NCI-H2171 treated with DMSO at 0.1 percent for 48 hours (cell line): ENCODE data around the gene CD80.

Source experiments
- DNase-seq: peaks from one replicate; lab custom pipeline; 2025; lab: John Stamatoyannopoulos, UW

CD80 gene

DNA sequence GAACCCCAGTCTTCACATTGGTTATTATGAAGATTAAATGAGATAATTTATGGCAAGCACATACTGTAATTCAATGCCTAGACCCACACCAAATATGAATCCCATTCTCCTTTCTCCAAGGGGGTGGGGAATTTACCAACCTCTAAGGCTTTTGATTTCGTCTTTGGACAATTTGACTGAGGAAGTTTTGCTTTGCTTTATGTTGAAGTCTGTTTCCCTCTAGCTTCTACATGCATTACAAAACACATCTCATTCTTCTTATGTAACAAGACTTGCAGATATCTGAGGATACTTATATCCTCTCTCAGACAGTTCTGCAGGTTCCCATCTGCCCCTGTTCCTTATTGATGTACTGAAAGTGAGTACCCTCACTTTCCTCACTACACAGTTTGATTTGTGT lies 12.2 kb downstream of the CD80 start:
- no peak for DNase-seq

DNA sequence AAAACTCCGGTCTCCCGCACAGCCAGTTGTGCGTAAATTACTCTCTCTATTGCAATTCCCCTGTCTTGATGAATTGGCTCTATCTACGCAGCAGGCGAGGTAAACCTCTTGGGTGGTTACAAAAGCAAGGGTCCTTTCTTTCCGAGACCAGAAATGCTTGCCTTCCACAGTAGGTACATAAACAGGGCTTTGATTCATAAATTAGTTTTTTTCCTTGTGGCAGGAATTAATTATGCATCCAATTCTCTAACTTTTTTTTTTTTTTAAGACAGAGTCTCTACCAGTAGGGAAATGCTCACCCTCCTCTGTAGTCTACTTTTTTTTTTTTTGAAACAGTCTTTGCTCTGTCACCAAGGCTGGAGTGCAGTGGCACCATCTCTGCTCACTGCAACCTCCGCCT lies 16.3 kb downstream of the CD80 start:
- no peak for DNase-seq

DNA sequence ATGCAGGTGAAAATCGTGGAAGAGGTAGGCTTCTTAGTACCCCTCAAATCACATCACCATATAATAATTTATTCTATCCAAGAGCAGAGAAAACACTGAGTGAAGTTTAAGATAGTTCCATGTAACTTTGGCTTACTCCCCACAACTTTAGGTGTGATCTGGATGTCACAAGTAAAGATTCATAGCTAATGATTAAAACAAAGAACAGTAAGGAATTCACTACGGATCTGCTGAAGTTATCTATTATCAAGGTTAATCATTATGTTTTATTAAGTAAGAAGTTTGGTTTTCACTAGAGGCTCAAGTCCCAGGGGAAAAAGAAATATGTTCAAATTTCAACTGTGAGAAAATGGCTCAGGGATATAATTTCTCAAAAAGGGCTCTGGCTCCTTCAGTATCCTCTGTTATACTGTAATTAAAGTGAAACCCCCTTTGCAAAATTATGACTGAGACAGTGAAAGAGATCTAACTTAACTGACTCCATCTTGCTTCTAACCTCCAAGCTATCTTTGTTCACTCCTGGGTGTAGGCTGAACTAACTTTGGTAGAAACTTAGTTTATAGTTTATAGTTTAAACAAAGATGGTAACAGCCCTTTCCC lies 17.1 kb downstream of the CD80 start:
- no peak for DNase-seq

- DNase-seq, result no peak
Measured at GRCh38 chr3:119541547-119541946, 17.9 kb downstream of the CD80 start.

- DNase-seq, result no peak
Measured at GRCh38 chr3:119538772-119539171, 20.6 kb downstream of the CD80 start.

DNA sequence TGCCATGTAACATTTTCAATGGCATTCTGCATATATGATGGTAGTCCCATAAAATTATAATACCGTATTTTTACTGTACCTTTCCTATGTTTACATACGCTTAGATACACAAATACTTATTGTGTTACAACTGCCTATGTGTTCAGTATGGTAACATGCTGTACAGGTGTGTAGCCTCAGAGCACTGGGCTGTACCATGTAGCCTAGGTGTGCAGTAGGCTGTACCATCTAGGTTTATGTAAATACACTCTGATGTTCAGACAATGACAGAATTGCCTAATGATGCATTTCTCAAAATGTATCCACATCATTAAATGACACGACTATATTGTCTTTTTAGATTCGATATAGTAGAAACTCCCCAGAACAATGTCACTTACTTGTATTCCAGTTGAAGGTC lies 22.7 kb downstream of the CD80 start:
- DNase-seq, result no peak

DNA sequence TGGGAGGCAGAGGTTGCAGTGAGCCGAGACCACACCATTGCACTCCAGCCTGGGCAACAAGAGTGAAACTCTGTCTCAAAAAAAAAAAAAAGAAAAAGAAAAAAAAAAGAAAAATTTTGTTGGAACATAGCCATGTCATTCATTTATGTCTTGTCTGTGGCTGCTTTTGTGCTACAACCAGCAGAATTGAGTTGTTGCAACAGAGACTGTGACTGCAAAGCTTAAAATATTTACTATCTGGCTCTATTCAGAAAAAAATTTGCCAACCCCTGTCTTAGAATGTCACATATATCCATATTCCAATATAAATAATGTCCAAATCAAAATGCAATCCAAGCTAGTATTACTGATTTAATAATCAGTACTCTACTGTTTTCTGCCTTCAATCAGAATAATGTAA lies 25.1 kb downstream of the CD80 start:
- no peak for DNase-seq

GRCh38 chr3:119531151-119531550 lies 28.3 kb downstream of the CD80 start:
- no peak for DNase-seq

GRCh38 chr3:119530456-119530855 lies 29.0 kb downstream of the CD80 start:
- DNase-seq, result no peak

GRCh38 chr3:119529883-119530282 lies 29.5 kb downstream of the CD80 start:
- no peak for DNase-seq

GRCh38 chr3:119527714-119528113 lies 31.7 kb downstream of the CD80 start:
- no peak for DNase-seq

DNA sequence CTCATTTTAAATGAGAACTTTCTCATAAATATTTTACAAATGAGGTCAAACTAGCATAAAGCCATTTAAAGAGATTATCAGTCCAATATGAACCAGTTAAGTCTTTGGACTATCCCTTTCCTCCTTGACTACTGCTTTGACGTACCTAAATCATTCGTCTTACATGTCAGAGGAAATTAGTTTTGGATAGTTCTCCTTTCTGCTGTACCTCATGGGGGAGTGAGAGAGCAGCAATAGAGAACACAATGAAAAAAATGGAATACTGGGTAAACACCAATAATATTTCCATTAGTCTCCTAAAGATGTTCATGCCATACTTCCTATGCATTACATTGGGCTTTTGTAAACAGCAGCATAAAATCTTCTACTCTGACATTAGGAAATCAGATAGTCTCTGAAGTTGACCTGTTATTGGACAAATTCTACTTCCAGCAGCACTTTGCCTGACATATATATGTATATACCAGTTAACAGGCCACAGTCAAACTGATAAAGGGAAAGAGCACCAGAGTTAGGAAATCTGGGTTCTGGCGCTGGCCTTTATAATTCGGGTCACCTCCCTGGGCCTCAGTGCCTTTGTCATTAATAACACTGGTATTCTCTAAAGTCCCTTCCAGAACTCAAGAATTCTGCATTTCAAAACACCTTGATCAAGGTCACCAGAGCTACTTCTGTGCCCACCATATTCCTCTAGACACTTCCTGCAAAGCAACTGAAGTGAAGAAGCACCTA lies 34.3 kb downstream of the CD80 start:
- DNase-seq, result no peak

DNA sequence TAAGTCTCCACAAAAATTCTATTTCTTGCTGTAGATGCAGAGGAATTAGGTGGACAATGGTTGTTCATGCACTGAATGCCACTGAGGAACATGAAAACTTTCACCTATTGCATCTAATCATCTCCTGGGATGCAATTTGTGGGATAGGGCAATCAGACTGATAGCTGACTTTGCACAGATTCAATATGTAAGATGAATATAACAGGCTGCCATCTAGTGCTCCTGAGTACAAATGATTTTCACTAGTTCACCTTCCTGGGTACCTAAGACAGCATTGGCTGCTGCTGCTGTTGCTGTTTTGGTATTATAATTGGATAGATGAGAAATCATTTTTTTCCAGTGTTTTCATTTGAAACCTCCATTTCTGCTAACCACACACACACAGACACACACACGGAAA lies 41.4 kb downstream of the CD80 start:
- no peak for DNase-seq

DNA sequence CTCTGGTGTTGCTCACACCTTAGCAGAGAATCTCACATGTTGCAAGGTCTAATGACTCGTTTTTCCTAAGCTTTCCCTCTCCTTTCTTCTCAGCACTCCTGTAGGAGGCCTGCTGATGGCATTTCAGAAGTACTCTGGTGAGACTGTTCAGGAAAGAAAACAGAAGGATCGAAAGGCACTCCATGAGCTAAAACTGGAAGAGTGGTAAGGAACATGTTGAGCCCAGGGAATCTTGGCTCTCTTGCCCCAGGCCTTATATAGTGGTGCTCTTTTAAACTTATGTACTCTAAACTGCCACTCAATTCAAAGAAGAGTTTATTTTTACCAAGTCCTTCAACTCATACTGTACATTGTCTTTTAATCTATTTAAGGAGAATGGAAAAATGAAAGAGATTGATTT lies 42.3 kb downstream of the CD80 start:
- DNase-seq, result no peak

DNA sequence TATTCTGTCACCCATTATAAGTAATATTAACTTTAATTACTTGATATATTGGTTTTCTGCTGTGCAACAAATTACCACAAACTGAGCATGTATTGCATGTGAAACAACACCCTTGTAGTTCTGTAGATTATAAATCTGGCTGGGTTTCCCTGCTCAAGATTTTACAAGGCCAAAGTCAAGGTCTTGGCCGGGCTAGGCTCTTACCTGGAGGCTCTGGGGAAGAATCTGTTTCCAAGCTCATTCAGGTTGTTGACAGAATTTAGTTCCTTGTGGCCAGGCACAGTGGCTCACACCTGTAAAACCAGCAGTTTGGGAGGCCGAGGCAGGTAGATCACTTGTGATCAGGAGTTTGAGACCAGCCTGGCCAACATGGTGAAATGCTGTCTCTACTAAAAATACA lies 44.8 kb downstream of the CD80 start:
- DNase-seq, result no peak

DNA sequence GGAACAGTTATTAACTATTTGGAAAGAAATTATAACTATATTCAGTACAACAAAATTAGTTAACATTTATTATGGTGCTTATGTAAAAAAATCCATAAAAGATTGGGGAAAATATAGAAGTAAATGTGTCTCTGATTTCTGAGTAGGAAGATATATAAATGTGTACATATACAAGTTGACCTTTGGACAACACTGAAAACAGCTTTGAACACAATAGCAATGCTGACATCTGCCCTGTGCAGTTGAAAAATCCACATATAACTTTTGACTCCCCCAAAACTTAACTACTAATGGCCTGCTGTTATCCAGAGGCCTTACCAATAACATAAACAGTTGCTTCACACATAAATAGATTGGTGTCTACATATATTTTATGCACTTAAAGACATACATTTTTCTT lies 48.7 kb downstream of the CD80 start:
- DNase-seq, result no peak

- no peak for DNase-seq
Measured at GRCh38 chr3:119508172-119508845, 51.1 kb downstream of the CD80 start.

DNA sequence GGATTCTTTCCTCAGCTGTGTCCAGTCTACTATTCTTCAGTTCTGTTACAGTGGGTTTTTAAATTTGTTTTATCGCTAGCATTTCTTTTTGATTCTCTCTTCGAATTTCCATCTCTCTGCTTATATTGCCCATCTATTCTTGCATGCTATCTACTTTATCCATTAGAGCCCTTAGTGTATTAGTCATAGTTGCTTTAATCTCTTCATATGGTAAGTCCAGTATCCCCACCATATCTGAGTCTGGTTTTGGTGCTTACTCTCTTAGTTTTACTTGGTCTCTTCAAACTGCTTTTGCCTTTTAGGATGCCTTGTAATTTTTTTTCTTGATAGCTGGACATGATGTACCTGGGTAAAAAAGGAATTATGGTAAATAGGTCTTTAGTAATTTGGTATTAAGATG lies 52.0 kb downstream of the CD80 start:
- DNase-seq, result no peak

- DNase-seq, result no peak
Measured at GRCh38 chr3:119506631-119507030, 52.8 kb downstream of the CD80 start.

DNA sequence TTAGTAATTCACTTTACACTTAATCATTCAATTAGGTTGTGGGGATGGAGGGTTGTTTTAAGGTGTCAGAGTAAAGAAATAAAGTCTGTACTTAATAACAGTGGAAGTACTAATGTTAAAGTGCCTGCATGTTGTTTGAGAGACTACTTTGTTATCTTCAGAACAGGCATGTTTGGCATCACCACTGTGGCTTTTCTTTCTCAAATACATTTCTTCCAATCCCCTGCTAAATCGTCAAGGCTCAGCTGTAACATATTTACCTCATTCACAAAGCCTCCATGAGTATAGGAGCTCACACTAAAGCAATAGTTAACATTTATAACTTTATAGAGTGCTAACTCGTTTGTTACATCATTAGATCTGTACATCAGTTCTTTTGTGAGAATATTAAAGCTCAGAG lies 58.5 kb downstream of the CD80 start:
- no peak for DNase-seq

GRCh38 chr3:119500265-119500664 lies 59.1 kb downstream of the CD80 start:
- DNase-seq, result no peak

DNA sequence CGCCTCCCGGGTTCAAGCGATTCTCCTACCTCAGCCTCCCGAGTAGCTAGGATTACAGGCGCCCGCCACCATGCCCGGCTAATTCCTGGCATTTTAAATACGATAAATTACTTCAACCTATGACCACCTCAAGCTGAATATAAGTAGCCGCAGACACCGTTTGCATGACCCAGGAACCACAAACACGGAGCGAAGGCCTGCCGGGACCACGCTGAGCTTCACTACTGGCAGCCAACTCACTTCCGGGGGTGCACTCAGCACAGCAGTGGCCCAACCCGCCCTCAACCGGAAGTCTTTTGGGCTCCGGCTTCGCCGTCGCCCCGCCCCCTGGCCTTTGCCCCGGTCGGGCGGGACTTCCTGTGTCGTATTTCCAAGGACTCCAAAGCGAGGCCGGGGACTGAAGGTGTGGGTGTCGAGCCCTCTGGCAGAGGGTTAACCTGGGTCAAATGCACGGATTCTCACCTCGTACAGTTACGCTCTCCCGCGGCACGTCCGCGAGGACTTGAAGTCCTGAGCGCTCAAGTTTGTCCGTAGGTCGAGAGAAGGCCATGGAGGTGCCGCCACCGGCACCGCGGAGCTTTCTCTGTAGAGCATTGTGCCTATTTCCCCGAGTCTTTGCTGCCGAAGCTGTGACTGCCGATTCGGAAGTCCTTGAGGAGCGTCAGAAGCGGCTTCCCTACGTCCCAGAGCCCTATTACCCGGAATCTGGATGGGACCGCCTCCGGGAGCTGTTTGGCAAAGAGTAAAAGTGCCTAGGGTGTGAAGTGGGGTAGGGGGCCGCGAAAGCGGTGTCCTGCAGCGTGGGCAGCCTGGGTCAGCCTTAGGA lies 61.0 kb downstream of the CD80 start, which contains the start of gene TIMMDC1:
TIMMDC1 (plus strand) TSS at position 362 of the 826 bp plus-strand sequence; CDS start at position 549, 187 bp downstream.
- peak; percentile 98 for DNase-seq

DNA sequence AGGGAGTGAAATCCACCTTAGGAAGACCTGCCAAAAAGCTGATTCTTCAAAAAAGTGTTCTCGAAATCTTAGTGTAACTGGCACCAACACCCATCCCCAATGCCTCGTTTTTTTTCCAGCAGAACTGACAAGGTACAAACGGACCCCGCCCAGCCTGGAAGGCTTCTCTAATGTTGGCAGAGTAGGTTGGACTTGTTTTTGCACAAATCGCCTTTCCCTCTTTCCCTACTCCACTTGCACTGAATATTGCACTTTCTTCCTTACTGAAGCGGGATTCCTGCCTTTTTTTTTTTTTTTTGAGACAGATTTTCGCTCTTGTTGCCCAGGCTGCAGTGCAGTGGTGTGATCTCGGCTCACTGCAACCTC lies 61.6 kb downstream of the CD80 start:
- DNase-seq, result no peak
